HepG2 (cell line): Measurements from ENCODE around the gene NRL. TPM values are rescaled to one million over a fixed set of nuclear protein-coding genes. Genes with fewer than 3 reads are reported as not detected.
A peak's percentile ranks its signal among the peaks of the same experiment; 100 is the strongest.

Experiments
- CBX2 ChIP-seq, 2 experiments: fragments of 200-600 bp in 1 of 2; sonication (generic); formaldehyde crosslinking in 1 of 2; IDR thresholded peaks; 2 replicates each; pipeline versions ENCODE4 v1.7.0 to v1.8.1; 2018 to 2022; ENCODE audit warnings: low read depth in 2 of 2, low read length in 1 of 2, mild to moderate bottlenecking in 1 of 2, missing genetic modification reagents in 1 of 2
- CREB3 ChIP-seq: sonication (generic); formaldehyde crosslinking; IDR thresholded peaks from 2 replicates; pipeline ENCODE4 v1.5.0; 2020; ENCODE audit warnings: missing genetic modification reagents
- E2F1 ChIP-seq: sonication (generic); formaldehyde crosslinking; IDR thresholded peaks from 2 replicates; pipeline ENCODE4 v1.5.0; 2020; ENCODE audit warnings: missing genetic modification reagents
- GMEB1 ChIP-seq: sonication (generic); formaldehyde crosslinking; IDR thresholded peaks from 2 replicates; pipeline ENCODE4 v1.5.1; 2020; ENCODE audit warnings: missing genetic modification reagents, mild to moderate bottlenecking, borderline replicate concordance
- HNRNPLL ChIP-seq: fragments of 200-400 bp; formaldehyde crosslinking; IDR thresholded peaks from 2 replicates; pipeline ENCODE4 v1.6.1; 2017; ENCODE audit warnings: mild to moderate bottlenecking, low read depth, low read length; ENCODE audit not compliant: poor library complexity, severe bottlenecking
- HOXA5 ChIP-seq: sonication (generic); formaldehyde crosslinking; IDR thresholded peaks from 2 replicates; pipeline ENCODE4 v1.4.0; 2020; ENCODE audit warnings: missing genetic modification reagents
- MEIS1 ChIP-seq: sonication (generic); formaldehyde crosslinking; IDR thresholded peaks from 2 replicates; pipeline ENCODE4 v1.9.0; 2021; ENCODE audit warnings: mild to moderate bottlenecking, missing genetic modification reagents, moderate library complexity, borderline replicate concordance
- PHF5A ChIP-seq: IDR thresholded peaks from one replicate; pipeline ENCODE4 v1.6.1; 2018; ENCODE audit warnings: low read depth, missing genetic modification reagents; ENCODE audit not compliant: unreplicated experiment
- THYN1 ChIP-seq: sonication (generic); formaldehyde crosslinking; IDR thresholded peaks from 2 replicates; pipeline ENCODE4 v1.8.1; 2023; ENCODE audit warnings: low read depth, mild to moderate bottlenecking, moderate library complexity, missing genetic modification reagents, borderline replicate concordance
- USF2 ChIP-seq, 2 experiments: sonication (generic) in 1 of 2; formaldehyde crosslinking in 1 of 2; IDR thresholded peaks; 2 replicates each; pipeline versions ENCODE4 v1.5.1 to v1.6.1; 2011 to 2020; ENCODE audit warnings: borderline replicate concordance in 1 of 2, low read depth in 1 of 2, low read length in 1 of 2, mild to moderate bottlenecking in 1 of 2, missing genetic modification reagents in 1 of 2, moderate library complexity in 1 of 2
- ZBTB1 ChIP-seq: sonication (generic); formaldehyde crosslinking; IDR thresholded peaks from 2 replicates; pipeline ENCODE4 v1.4.0; 2020; ENCODE audit warnings: missing genetic modification reagents, borderline replicate concordance
- ZBTB38 ChIP-seq: sonication (generic); formaldehyde crosslinking; IDR thresholded peaks from 2 replicates; pipeline ENCODE4 v1.5.1; 2020; ENCODE audit warnings: mild to moderate bottlenecking, missing genetic modification reagents
- ZFP82 ChIP-seq: sonication (generic); formaldehyde crosslinking; IDR thresholded peaks from 2 replicates; pipeline ENCODE4 v1.5.1; 2020; ENCODE audit warnings: mild to moderate bottlenecking, missing genetic modification reagents, borderline replicate concordance
- ZNF460 ChIP-seq: sonication (generic); formaldehyde crosslinking; IDR thresholded peaks from 2 replicates; pipeline ENCODE4 v1.5.1; 2020; ENCODE audit warnings: missing genetic modification reagents, mild to moderate bottlenecking, borderline replicate concordance
- ZNF724P ChIP-seq: sonication (generic); formaldehyde crosslinking; IDR thresholded peaks from 2 replicates; pipeline ENCODE4 v1.8.0; 2022; ENCODE audit warnings: missing genetic modification reagents, borderline replicate concordance
- ZNF790 ChIP-seq: sonication (generic); formaldehyde crosslinking; IDR thresholded peaks from 2 replicates; pipeline ENCODE4 v1.8.0; 2022; ENCODE audit warnings: missing genetic modification reagents, mild to moderate bottlenecking, borderline replicate concordance
- ZNF839 ChIP-seq: sonication (generic); formaldehyde crosslinking; IDR thresholded peaks from 2 replicates; pipeline ENCODE4 v1.4.0; 2020; ENCODE audit warnings: missing genetic modification reagents, mild to moderate bottlenecking, borderline replicate concordance
- ZSCAN12 ChIP-seq: sonication (generic); formaldehyde crosslinking; IDR thresholded peaks from 2 replicates; pipeline ENCODE4 v1.9.0; 2021; ENCODE audit warnings: mild to moderate bottlenecking, missing genetic modification reagents
- polyA plus RNA-seq, 8 experiments: library from polyadenylated mRNA; depleted of rRNA in 3 of 8; stranded (reverse) in 7 of 8; unstranded in 1 of 8; fragments of >200 nt; fragmentation: Illumina TruSeq in 4 of 8; extraction: Trizol in 4 of 8; gene quantifications; 2 replicates each; pipeline versions ENCODE4 v1.2.1 to v1.2.3, GENCODE V29; 2011 to 2016; ENCODE audit warnings: low read depth in 4 of 8, missing spikeins in 1 of 8, mixed read lengths in 1 of 8; ENCODE audit not compliant: insufficient read depth in 1 of 8
- total RNA-seq, 5 experiments: library from RNA; depleted of rRNA; stranded (reverse); fragments of >200 nt; fragmentation: Illumina TruSeq; extraction: Trizol; gene quantifications; 2 replicates each; pipeline ENCODE4 v1.2.3, GENCODE V29; 2016; ENCODE audit warnings: low read depth in 1 of 5
- TF ChIP-seq, protein P1 (sequence below): sonication (generic); formaldehyde crosslinking; IDR thresholded peaks from 2 replicates; pipeline ENCODE4 v1.9.0; 2021; ENCODE audit warnings: missing genetic modification reagents, borderline replicate concordance
- TF ChIP-seq, protein P2 (sequence below): IDR thresholded peaks from 2 replicates; pipeline ENCODE4 v1.6.1; 2012; ENCODE audit warnings: inconsistent platforms

NRL gene
- total and polyA plus RNA-seq, 2 of the 13 experiments (the other 11 are each of a cell fraction or from before 2014, with no cell fraction given): 2.5 to 4.7 TPM

GRCh38 chr14:24113379-24113800, 1.4 kb downstream of the NRL start (continued):
- TF ChIP-seq HNRNPLL: no peak
- no peak for TF ChIP-seq ZNF460 (CRISPR knock-in tag)
- TF ChIP-seq, protein P1, sequence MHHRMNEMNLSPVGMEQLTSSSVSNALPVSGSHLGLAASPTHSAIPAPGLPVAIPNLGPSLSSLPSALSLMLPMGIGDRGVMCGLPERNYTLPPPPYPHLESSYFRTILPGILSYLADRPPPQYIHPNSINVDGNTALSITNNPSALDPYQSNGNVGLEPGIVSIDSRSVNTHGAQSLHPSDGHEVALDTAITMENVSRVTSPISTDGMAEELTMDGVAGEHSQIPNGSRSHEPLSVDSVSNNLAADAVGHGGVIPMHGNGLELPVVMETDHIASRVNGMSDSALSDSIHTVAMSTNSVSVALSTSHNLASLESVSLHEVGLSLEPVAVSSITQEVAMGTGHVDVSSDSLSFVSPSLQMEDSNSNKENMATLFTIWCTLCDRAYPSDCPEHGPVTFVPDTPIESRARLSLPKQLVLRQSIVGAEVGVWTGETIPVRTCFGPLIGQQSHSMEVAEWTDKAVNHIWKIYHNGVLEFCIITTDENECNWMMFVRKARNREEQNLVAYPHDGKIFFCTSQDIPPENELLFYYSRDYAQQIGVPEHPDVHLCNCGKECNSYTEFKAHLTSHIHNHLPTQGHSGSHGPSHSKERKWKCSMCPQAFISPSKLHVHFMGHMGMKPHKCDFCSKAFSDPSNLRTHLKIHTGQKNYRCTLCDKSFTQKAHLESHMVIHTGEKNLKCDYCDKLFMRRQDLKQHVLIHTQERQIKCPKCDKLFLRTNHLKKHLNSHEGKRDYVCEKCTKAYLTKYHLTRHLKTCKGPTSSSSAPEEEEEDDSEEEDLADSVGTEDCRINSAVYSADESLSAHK (CRISPR knock-in tag): no peak
- no peak for TF ChIP-seq CBX2 (IDR thresholded peaks at IDR 0.05; ENCODE audit: low read depth, low read length)
- no peak for TF ChIP-seq CBX2 (CRISPR knock-in tag; IDR thresholded peaks at IDR 0.05; ENCODE audit: low read depth)
- TF ChIP-seq ZNF839 (CRISPR knock-in tag): no peak
- TF ChIP-seq, protein P2, sequence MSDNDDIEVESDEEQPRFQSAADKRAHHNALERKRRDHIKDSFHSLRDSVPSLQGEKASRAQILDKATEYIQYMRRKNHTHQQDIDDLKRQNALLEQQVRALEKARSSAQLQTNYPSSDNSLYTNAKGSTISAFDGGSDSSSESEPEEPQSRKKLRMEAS: no peak
- no peak for TF ChIP-seq ZNF724P (CRISPR knock-in tag)
- TF ChIP-seq ZBTB1 (CRISPR knock-in tag): no peak
- no peak for TF ChIP-seq PHF5A (CRISPR knock-in tag)
- TF ChIP-seq ZNF790 (CRISPR knock-in tag): no peak
- no peak for TF ChIP-seq HOXA5 (CRISPR knock-in tag)
- TF ChIP-seq THYN1 (CRISPR knock-in tag): no peak; the same call in 1 of the 2 replicates
- no peak for TF ChIP-seq ZFP82 (CRISPR knock-in tag)
- TF ChIP-seq E2F1: peak; percentile 71; the same call in 1 of the 2 replicates
- TF ChIP-seq ZBTB38 (CRISPR knock-in tag): no peak
- 0 out of 2 replicates have a peak, but pooled peaks have one; percentile 6 for TF ChIP-seq ZSCAN12
- no peak for TF ChIP-seq GMEB1 (CRISPR knock-in tag)
- peak; percentile 95; the same call in 1 of the 2 replicates for TF ChIP-seq CREB3 (CRISPR knock-in tag)
- no peak for TF ChIP-seq USF2 (IDR thresholded peaks at IDR 0.05; ENCODE audit: low read depth, low read length)
- TF ChIP-seq USF2 (CRISPR knock-in tag; IDR thresholded peaks at IDR 0.05; ENCODE audit: borderline replicate concordance): no peak
- TF ChIP-seq MEIS1 (CRISPR knock-in tag): no peak
